Fibroblast of pulmonary artery (primary cell): ENCODE measurements around the gene WDR27.
A peak's percentile ranks its signal among the peaks of the same experiment; 100 is the strongest.
"Not testable (repeated sequence)": the region's sequence is repeated elsewhere in the genome, so short reads cannot be mapped to it uniquely, and the experiment has no call there.

Experiments used
- DNase-seq: peaks from one replicate; pipeline ENCODE4 v3.0.0-alpha.2; 2010; ENCODE audit warnings: low read depth
- H3K4me3 ChIP-seq: replicated peaks from 2 replicates; pipeline ENCODE4 v1.5.1; 2011; ENCODE audit warnings: low read depth, mild to moderate bottlenecking, control low read depth, low read length, moderate library complexity
- CTCF ChIP-seq: IDR thresholded peaks from 2 replicates; pipeline ENCODE4 v1.5.1; 2011; ENCODE audit warnings: mild to moderate bottlenecking, control low read depth, low read length, inconsistent platforms; ENCODE audit errors: missing control alignments

The WDR27 gene

GRCh38 chr6:169620171-169621130 is 81.4 kb downstream of the WDR27 start:
- peak; percentile 42 for DNase-seq
- no peak overlapping the region for H3K4me3 ChIP-seq
- TF ChIP-seq CTCF, result no peak

- no peak overlapping the region for H3K4me3 ChIP-seq
- TF ChIP-seq CTCF, result no peak
- peak; percentile 26 for DNase-seq
Observed at GRCh38 chr6:169619650-169620049, 82.2 kb downstream of the WDR27 start.

GRCh38 chr6:169618526-169619490 is 83.0 kb downstream of the WDR27 start:
- H3K4me3 ChIP-seq, result no peak overlapping the region
- TF ChIP-seq CTCF, result no peak
- peak; percentile 72 for DNase-seq

GRCh38 chr6:169617562-169617961 is 84.3 kb downstream of the WDR27 start:
- no peak for DNase-seq
- TF ChIP-seq CTCF, result no peak
- no peak overlapping the region for H3K4me3 ChIP-seq

- not testable (repeated sequence) for H3K4me3 ChIP-seq, DNase-seq
Observed at GRCh38 chr6:169608609-169609008, 93.2 kb downstream of the WDR27 start.

- TF ChIP-seq CTCF, result no peak
- DNase-seq, result no peak
- no peak overlapping the region for H3K4me3 ChIP-seq
Observed at GRCh38 chr6:169604076-169604475, 97.8 kb downstream of the WDR27 start.

- not testable (repeated sequence) for DNase-seq
Observed at GRCh38 chr6:169601129-169601528, 100.7 kb downstream of the WDR27 start.

More at GRCh38 chr6:169601129-169601528, 100.7 kb downstream of the WDR27 start:
- H3K4me3 ChIP-seq, result not testable (repeated sequence)
